SK-N-SH (cell line): ENCODE data around the gene PIGL. TPM values are rescaled to one million over a fixed set of nuclear protein-coding genes. Genes with fewer than 3 reads are reported as not detected.

Source experiments
- CTCF ChIA-PET: fragments of 300-600, 350-600 bp; formaldehyde crosslinking; extraction: SDS; loops from one replicate; lab custom pipeline; 2021; lab: Yijun Ruan, JAX
- POLR2A ChIA-PET: fragments of 350-600 bp; sonication (Branson Sonifier 250); formaldehyde crosslinking; extraction: SDS; loops from one replicate; lab custom pipeline; 2020; ENCODE audit warnings: antibody characterized with exemption, inconsistent platforms; lab: Yijun Ruan, JAX
- DNase-seq: peaks from one replicate; pipeline ENCODE4 v3.0.0; 2012
- H2AFZ ChIP-seq: fragments of 200-600 bp; sonication (generic); 2 replicates; pipeline ENCODE4 v1.8.1; 2016; ENCODE audit warnings: antibody characterized with exemption, mild to moderate bottlenecking, low read depth
- H3F3A ChIP-seq: fragments of 200-600 bp; sonication (generic); replicated peaks from 2 replicates; pipeline ENCODE3; 2016; ENCODE audit warnings: antibody characterized with exemption, mild to moderate bottlenecking; ENCODE audit not compliant: insufficient read depth
- H3K27ac ChIP-seq, 2 experiments: fragments of 200-500 bp in 1 of 2; fragments of 200-600 bp in 1 of 2; sonication (Bioruptor generic) in 1 of 2; sonication (generic), shearing (Covaris generic) in 1 of 2; 2 replicates each; pipeline versions ENCODE4 v1.5.1 to v1.6.1; 2014 to 2016; ENCODE audit warnings: low read depth in 2 of 2, inconsistent platforms in 1 of 2, low read length in 1 of 2, mild to moderate bottlenecking in 1 of 2, mixed read lengths in 1 of 2
- H3K27me3 ChIP-seq: fragments of 200-600 bp; sonication (generic), shearing (Covaris generic); 2 replicates; pipeline ENCODE4 v1.6.1; 2016; ENCODE audit warnings: mixed run types; ENCODE audit not compliant: insufficient read depth
- H3K36me3 ChIP-seq, 2 experiments: fragments of 200-500 bp in 1 of 2; fragments of 200-600 bp in 1 of 2; sonication (Bioruptor generic) in 1 of 2; sonication (generic) in 1 of 2; replicated peaks in 1 of 2; 2 replicates each; pipeline versions ENCODE3 to v1.5.1; 2014 to 2016; ENCODE audit warnings: low read length in 1 of 2, mild to moderate bottlenecking in 1 of 2; ENCODE audit not compliant: insufficient read depth in 2 of 2, control insufficient read depth in 1 of 2
- H3K4me1 ChIP-seq, 2 experiments: fragments of 200-500 bp in 1 of 2; fragments of 200-600 bp in 1 of 2; sonication (Bioruptor generic) in 1 of 2; sonication (generic), shearing (Covaris generic) in 1 of 2; 2 replicates each; pipeline versions ENCODE4 v1.5.1 to v1.6.1; 2014 to 2016; ENCODE audit warnings: low read depth in 1 of 2, low read length in 1 of 2, mixed run types in 1 of 2; ENCODE audit not compliant: insufficient read depth in 2 of 2, control insufficient read depth in 1 of 2
- H3K4me2 ChIP-seq: fragments of 200-600 bp; sonication (generic), shearing (Covaris generic); 2 replicates; pipeline ENCODE4 v1.6.1; 2017; ENCODE audit warnings: mixed run types
- H3K4me3 ChIP-seq, 2 experiments: fragments of 200-500 bp in 1 of 2; fragments of 200-600 bp in 1 of 2; sonication (Bioruptor generic) in 1 of 2; sonication (generic), shearing (Covaris generic) in 1 of 2; 2 replicates each; pipeline versions ENCODE4 v1.5.1 to v1.8.1; 2014 to 2016; ENCODE audit warnings: low read depth in 2 of 2, inconsistent platforms in 1 of 2, low read length in 1 of 2, mild to moderate bottlenecking in 1 of 2, mixed read lengths in 1 of 2, moderate library complexity in 1 of 2
- H3K79me2 ChIP-seq: fragments of 200-600 bp; sonication (generic); 2 replicates; pipeline ENCODE4 v1.8.1; 2017; ENCODE audit warnings: mild to moderate bottlenecking; ENCODE audit not compliant: insufficient read depth
- H3K9ac ChIP-seq: fragments of 200-600 bp; sonication (generic); 2 replicates; pipeline ENCODE4 v1.6.1; 2017; ENCODE audit warnings: mixed run types
- H3K9me2 ChIP-seq: fragments of 200-600 bp; sonication (generic); 2 replicates; pipeline ENCODE4 v1.6.1; 2017; ENCODE audit warnings: mixed run types
- H3K9me3 ChIP-seq: fragments of 200-600 bp; sonication (generic); 2 replicates; pipeline ENCODE4 v1.6.1; 2017; ENCODE audit warnings: mixed run types, mild to moderate bottlenecking, moderate library complexity
- H4K20me1 ChIP-seq: fragments of 200-600 bp; sonication (generic); 2 replicates; pipeline ENCODE4 v1.6.1; 2017; ENCODE audit warnings: mild to moderate bottlenecking, mixed run types; ENCODE audit not compliant: insufficient read depth
- CHD2 ChIP-seq: fragments of 150-350 bp; IDR thresholded peaks from 2 replicates; pipeline ENCODE4 v1.6.1; 2018; ENCODE audit warnings: low read length; ENCODE audit not compliant: partially characterized antibody
- EZH2phosphoT487 ChIP-seq: fragments of 200-600 bp; sonication (generic); IDR thresholded peaks from 2 replicates; pipeline ENCODE4 v1.6.1; 2017; ENCODE audit warnings: low read depth, mixed run types, mild to moderate bottlenecking, antibody characterized with exemption, moderate library complexity, borderline replicate concordance
- FOSL2 ChIP-seq: IDR thresholded peaks from 2 replicates; pipeline ENCODE4 v1.4.0; 2012; ENCODE audit warnings: low read depth, mild to moderate bottlenecking, moderate library complexity, borderline replicate concordance
- GATA2 ChIP-seq: sonication (generic); formaldehyde crosslinking; IDR thresholded peaks from 2 replicates; pipeline ENCODE4 v1.5.0; 2020; ENCODE audit warnings: mild to moderate bottlenecking, missing genetic modification reagents
- JUND ChIP-seq: IDR thresholded peaks from 2 replicates; pipeline ENCODE4 v1.4.0; 2012
- MAX ChIP-seq: IDR thresholded peaks from 2 replicates; pipeline ENCODE4 v1.4.0; 2012; ENCODE audit warnings: low read depth
- MEF2A ChIP-seq: IDR thresholded peaks from 2 replicates; pipeline ENCODE4 v1.4.0; 2012; ENCODE audit warnings: low read depth, borderline replicate concordance
- NFIC ChIP-seq: IDR thresholded peaks from 2 replicates; pipeline ENCODE4 v1.4.0; 2012; ENCODE audit warnings: borderline replicate concordance
- NRF1 ChIP-seq: IDR thresholded peaks from 2 replicates; pipeline ENCODE4 v1.6.1; 2012; ENCODE audit warnings: low read depth, mild to moderate bottlenecking, low read length
- PBX3 ChIP-seq: IDR thresholded peaks from 2 replicates; pipeline ENCODE4; 2012
- RFX5 ChIP-seq: IDR thresholded peaks from 2 replicates; pipeline ENCODE4 v1.6.1; 2012; ENCODE audit warnings: mild to moderate bottlenecking, improper control_type of control experiment, low read length
- TCF12 ChIP-seq: IDR thresholded peaks from 2 replicates; pipeline ENCODE4 v1.4.0; 2012
- TEAD4 ChIP-seq: IDR thresholded peaks from 2 replicates; pipeline ENCODE4 v1.4.0; 2012; ENCODE audit warnings: mild to moderate bottlenecking, borderline replicate concordance; ENCODE audit not compliant: insufficient read depth
- WGBS: methylation state at CpG from one replicate; pipeline ENCODE4 v1.1.6; 2017; ENCODE audit warnings: low lambda C conversion rate; 5-methylcytosine and 5-hydroxymethylcytosine counted together
- polyA plus RNA-seq, 3 experiments: library from polyadenylated mRNA; depleted of rRNA; stranded (reverse); fragments of >200 nt; gene quantifications; 2 replicates each; pipeline ENCODE4 v1.2.3, GENCODE V29; 2012
- TF ChIP-seq, protein P1 (sequence below): IDR thresholded peaks from 2 replicates; pipeline ENCODE4 v1.4.0; 2012; ENCODE audit warnings: low read depth, borderline replicate concordance
- TF ChIP-seq, protein P2 (sequence below): fragments of 150-350 bp; IDR thresholded peaks from 2 replicates; pipeline ENCODE4 v1.6.1; 2017; ENCODE audit warnings: antibody characterized with exemption, low read length, low read depth, borderline replicate concordance

Gene PIGL
- polyA plus RNA-seq, 1 of the 3 experiments (the other 2 are of a cell fraction) = 34.0 TPM

- WGBS = 67% methylated on average over 1 of the region's 1 CpG
- Histone ChIP-seq H3K9ac (no peak overlapping the region), H3K27me3 (no peaks in the 10 kb centered on the region), H4K20me1 (no peaks in the 10 kb centered on the region), H3K4me3 (no peak overlapping the region), H3K36me3 (peaks cover 4 to 15% of the 10 kb centered on the region in 2 experiments), H2AFZ (no peak overlapping the region), H3K9me2 (no peaks in the 10 kb centered on the region), H3F3A (peaks cover 23% of the 10 kb centered on the region), H3K4me1 (no peaks in the 10 kb centered on the region)
- ChIA-PET POLR2A (no interaction called here), CTCF (no interaction called here)
- DNase-seq = no peak
- TF ChIP-seq, protein P1, sequence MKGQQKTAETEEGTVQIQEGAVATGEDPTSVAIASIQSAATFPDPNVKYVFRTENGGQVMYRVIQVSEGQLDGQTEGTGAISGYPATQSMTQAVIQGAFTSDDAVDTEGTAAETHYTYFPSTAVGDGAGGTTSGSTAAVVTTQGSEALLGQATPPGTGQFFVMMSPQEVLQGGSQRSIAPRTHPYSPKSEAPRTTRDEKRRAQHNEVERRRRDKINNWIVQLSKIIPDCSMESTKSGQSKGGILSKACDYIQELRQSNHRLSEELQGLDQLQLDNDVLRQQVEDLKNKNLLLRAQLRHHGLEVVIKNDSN = no peak
- TF ChIP-seq, protein P2, sequence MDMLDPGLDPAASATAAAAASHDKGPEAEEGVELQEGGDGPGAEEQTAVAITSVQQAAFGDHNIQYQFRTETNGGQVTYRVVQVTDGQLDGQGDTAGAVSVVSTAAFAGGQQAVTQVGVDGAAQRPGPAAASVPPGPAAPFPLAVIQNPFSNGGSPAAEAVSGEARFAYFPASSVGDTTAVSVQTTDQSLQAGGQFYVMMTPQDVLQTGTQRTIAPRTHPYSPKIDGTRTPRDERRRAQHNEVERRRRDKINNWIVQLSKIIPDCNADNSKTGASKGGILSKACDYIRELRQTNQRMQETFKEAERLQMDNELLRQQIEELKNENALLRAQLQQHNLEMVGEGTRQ = no peak
- no peak for TF ChIP-seq EZH2phosphoT487
- no peak for TF ChIP-seq RFX5
- TF ChIP-seq NRF1 = no peak
- no peak for TF ChIP-seq CHD2
- no peak for TF ChIP-seq GATA2
- TF ChIP-seq, all 33 proteins: peak for 0
- Histone ChIP-seq H3K27ac (no peak overlapping the region), H3K4me2 (no peak overlapping the region), H3K79me2 (no peaks in the 10 kb centered on the region), H3K9me3 (no peaks in the 10 kb centered on the region)
Observed at GRCh38 chr17:16339959-16340358, 122.9 kb downstream of the PIGL start.

DNA sequence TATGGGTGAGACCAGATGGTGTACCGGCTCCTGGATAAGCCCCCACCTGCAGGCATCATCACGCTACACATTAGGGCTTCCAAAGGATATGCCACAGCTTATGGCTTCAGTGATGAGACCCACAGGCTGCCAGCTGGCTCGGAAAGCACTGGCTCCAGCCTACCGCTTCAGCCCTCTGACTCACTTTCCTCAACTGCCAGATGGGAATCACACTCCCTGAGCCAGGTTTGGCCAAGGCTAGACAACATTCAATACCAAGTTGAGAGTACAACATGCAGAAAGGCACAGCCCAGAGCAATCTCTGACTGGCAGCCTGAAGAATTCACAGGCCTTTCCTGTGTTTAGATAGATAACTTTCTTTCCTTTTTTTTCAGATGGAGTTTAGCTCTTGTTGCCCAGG, 126.0 kb downstream of the PIGL start:
- no peak overlapping the region for H3K4me3 ChIP-seq
- no peaks in the 10 kb centered on the region for H3K4me1 ChIP-seq
- H4K20me1 ChIP-seq = no peaks in the 10 kb centered on the region
- no peaks in the 10 kb centered on the region for H3K27me3 ChIP-seq
- H3K9ac ChIP-seq = no peak overlapping the region
- DNase-seq = no peak
- no peak overlapping the region for H3K4me2 ChIP-seq
- no peak overlapping the region for H2AFZ ChIP-seq
- ChIA-PET POLR2A (no interaction called here), CTCF (no interaction called here)
- WGBS = 68% methylated on average over 4 of the region's 4 CpGs
- H3K36me3 ChIP-seq = peaks cover 10 to 36% of the 10 kb centered on the region in 2 experiments
- TF ChIP-seq MAX (peak; percentile 73), TCF12 (peak; percentile 79), TEAD4 (no peak), JUND (peak; percentile 32; the same call in 1 of the 2 replicates), PBX3 (peak; percentile 44; the same call in 1 of the 2 replicates), MEF2A (no peak), FOSL2 (peak; percentile 62), NFIC (peak; percentile 47; the same call in 1 of the 2 replicates)
- H3K79me2 ChIP-seq = no peaks in the 10 kb centered on the region
- peak overlapping the region in 1 of 2 experiments; percentile 65; a peak in 2 of 4 replicates for H3K27ac ChIP-seq
- no peaks in the 10 kb centered on the region for H3K9me2 ChIP-seq
- peaks cover 38% of the 10 kb centered on the region for H3F3A ChIP-seq
- H3K9me3 ChIP-seq = no peaks in the 10 kb centered on the region
